Mesenchymal stem cell (in vitro differentiated cells and primary cell): Measurements from ENCODE around the gene TNS2.

ENCODE experiments used
- DNase-seq: peaks from one replicate; pipeline ENCODE4 v3.0.0-alpha.2; 2013
- H2AFZ ChIP-seq: one replicate; pipeline ENCODE4 v1.6.1; 2013; ENCODE audit warnings: low read depth, mild to moderate bottlenecking, control low read depth, inconsistent platforms, low read length, moderate library complexity
- H2AK5ac ChIP-seq: 2 replicates; pipeline ENCODE4 v1.6.1; 2013; ENCODE audit warnings: low read length, moderate library complexity, mild to moderate bottlenecking, inconsistent platforms; ENCODE audit not compliant: severe bottlenecking
- H2BK120ac ChIP-seq: one replicate; pipeline ENCODE4 v1.6.1; 2013; ENCODE audit warnings: low read depth, mild to moderate bottlenecking, inconsistent platforms, low read length, moderate library complexity
- H2BK12ac ChIP-seq, 2 experiments: one replicate each; pipeline ENCODE4 v1.6.1; 2013; ENCODE audit warnings: inconsistent platforms in 2 of 2, low read length in 2 of 2, mild to moderate bottlenecking in 2 of 2, moderate library complexity in 2 of 2, control low read depth in 1 of 2
- H2BK15ac ChIP-seq: one replicate; pipeline ENCODE4 v1.6.1; 2013; ENCODE audit warnings: mild to moderate bottlenecking, low read depth, inconsistent platforms; ENCODE audit not compliant: poor library complexity, severe bottlenecking
- H2BK5ac ChIP-seq: 2 replicates; pipeline ENCODE4 v1.6.1; 2013; ENCODE audit warnings: low read depth, mild to moderate bottlenecking, low read length, control low read depth, inconsistent platforms; ENCODE audit not compliant: poor library complexity, severe bottlenecking
- H3K14ac ChIP-seq, 2 experiments: one replicate each; pipeline ENCODE4 v1.6.1; 2013; ENCODE audit warnings: inconsistent platforms in 2 of 2, low read length in 2 of 2, control low read depth in 1 of 2, mild to moderate bottlenecking in 1 of 2, moderate library complexity in 1 of 2
- H3K18ac ChIP-seq, 2 experiments: one replicate each; pipeline ENCODE4 v1.6.1; 2013; ENCODE audit warnings: inconsistent platforms in 2 of 2, low read length in 2 of 2, control low read depth in 1 of 2, low read depth in 1 of 2, mild to moderate bottlenecking in 1 of 2
- H3K23ac ChIP-seq, 2 experiments: one replicate each; pipeline ENCODE4 v1.6.1; 2013; ENCODE audit warnings: inconsistent platforms in 2 of 2, low read length in 2 of 2, mild to moderate bottlenecking in 2 of 2, moderate library complexity in 2 of 2, control low read depth in 1 of 2
- H3K27ac ChIP-seq: 2 replicates; pipeline ENCODE4 v1.5.1; 2013; ENCODE audit warnings: mild to moderate bottlenecking, moderate library complexity, low read length, control low read depth, inconsistent platforms; ENCODE audit not compliant: poor library complexity, severe bottlenecking
- H3K27me3 ChIP-seq, 2 experiments: 2 replicates each; pipeline versions ENCODE4 v1.6.1 to v1.7.0; 2013; ENCODE audit warnings: low read length in 2 of 2, mild to moderate bottlenecking in 2 of 2, moderate library complexity in 2 of 2, control low read depth in 1 of 2, inconsistent platforms in 1 of 2; ENCODE audit not compliant: control insufficient read depth in 1 of 2, insufficient read depth in 1 of 2
- H3K36me3 ChIP-seq, 2 experiments: 2 replicates each; pipeline versions ENCODE4 v1.6.1 to v1.7.0; 2013; ENCODE audit warnings: low read length in 2 of 2, control low read depth in 1 of 2, inconsistent platforms in 1 of 2, low read depth in 1 of 2, mild to moderate bottlenecking in 1 of 2; ENCODE audit not compliant: insufficient read depth in 2 of 2, control insufficient read depth in 1 of 2
- H3K4ac ChIP-seq, 2 experiments: one replicate each; pipeline ENCODE4 v1.6.1; 2013; ENCODE audit warnings: inconsistent platforms in 2 of 2, low read length in 2 of 2, mild to moderate bottlenecking in 2 of 2, moderate library complexity in 2 of 2, control low read depth in 1 of 2, low read depth in 1 of 2
- H3K4me1 ChIP-seq: 2 replicates; pipeline ENCODE4 v1.6.1; 2013; ENCODE audit warnings: low read depth, low read length, control low read depth; ENCODE audit not compliant: control insufficient read depth, insufficient read depth
- H3K4me2 ChIP-seq: 2 replicates; pipeline ENCODE4 v1.6.1; 2013; ENCODE audit warnings: low read length, mild to moderate bottlenecking, inconsistent platforms; ENCODE audit not compliant: poor library complexity, severe bottlenecking
- H3K4me3 ChIP-seq, 2 experiments: 2 replicates each; pipeline versions ENCODE4 v1.5.1 to v1.7.0; 2013; ENCODE audit warnings: low read length in 2 of 2, mild to moderate bottlenecking in 2 of 2, control low read depth in 1 of 2, low read depth in 1 of 2; ENCODE audit not compliant: insufficient read depth in 1 of 2
- H3K79me1 ChIP-seq: replicated peaks from 2 replicates; pipeline ENCODE4 v1.6.1; 2013; ENCODE audit warnings: mild to moderate bottlenecking, control low read depth, low read length, inconsistent platforms; ENCODE audit not compliant: poor library complexity, severe bottlenecking
- H3K9ac ChIP-seq: 2 replicates; pipeline ENCODE4 v1.7.0; 2013; ENCODE audit warnings: mild to moderate bottlenecking, low read length, moderate library complexity
- H3K9me3 ChIP-seq: 2 replicates; pipeline ENCODE4 v1.7.0; 2013; ENCODE audit warnings: mild to moderate bottlenecking, low read length; ENCODE audit not compliant: control insufficient read depth
- H4K8ac ChIP-seq: one replicate; pipeline ENCODE4 v1.6.1; 2013; ENCODE audit warnings: inconsistent platforms, mild to moderate bottlenecking, low read length, moderate library complexity
- H4K91ac ChIP-seq: one replicate; pipeline ENCODE4 v1.6.1; 2013; ENCODE audit warnings: mild to moderate bottlenecking, low read length, inconsistent platforms
- WGBS: methylation state at CpG from one replicate; pipeline ENCODE4 v1.1.7; 2013; ENCODE audit warnings: mixed read lengths; 5-methylcytosine and 5-hydroxymethylcytosine counted together

The TNS2 gene

DNA sequence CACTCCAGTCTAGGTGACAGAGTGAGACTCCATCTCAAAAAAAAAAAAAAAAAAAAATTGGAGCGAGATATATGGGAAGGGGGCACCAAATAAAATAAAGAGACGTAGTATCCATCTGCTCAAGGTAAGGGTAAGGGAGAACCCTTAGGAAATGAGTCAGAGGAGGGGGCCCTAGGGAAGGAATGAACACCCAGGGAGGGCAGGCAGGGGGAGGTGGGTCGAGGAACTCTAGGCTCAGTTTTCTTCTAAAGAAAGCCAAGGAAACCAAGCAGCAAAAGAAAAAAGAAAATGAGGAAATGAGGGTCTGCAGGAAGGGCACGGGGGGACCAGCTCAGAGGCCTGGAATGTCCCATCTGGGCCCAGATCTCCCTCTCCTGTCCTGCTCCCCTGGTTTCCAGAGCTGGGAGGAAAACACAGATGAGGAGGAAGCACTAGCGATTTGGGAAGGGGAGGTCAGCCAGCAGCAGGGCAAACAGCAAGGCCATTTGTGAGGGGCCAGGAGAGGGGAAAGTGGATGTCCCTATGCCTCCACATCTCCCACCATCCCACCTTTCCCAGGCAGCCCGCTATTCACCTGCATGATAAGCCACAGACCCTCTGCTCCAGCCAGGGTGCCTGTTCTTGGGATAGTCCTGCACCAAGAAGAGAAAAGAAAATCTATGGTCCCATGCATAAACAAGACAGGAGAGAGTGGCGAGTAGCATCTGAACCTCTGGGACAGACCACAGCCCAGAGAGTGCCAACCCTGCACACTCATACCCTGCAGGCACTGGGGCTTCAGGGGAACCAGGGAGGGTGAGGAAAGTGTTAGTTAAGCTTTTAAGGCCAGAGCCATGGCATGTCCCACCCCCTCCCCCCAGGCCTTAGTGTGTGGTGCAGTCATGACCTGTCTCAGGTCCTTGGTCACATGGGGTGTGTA, 17.5 kb downstream of the TNS2 start:
- H3K27me3 ChIP-seq: no peaks in the 10 kb centered on the region
- H3K14ac ChIP-seq: peak overlapping the region in 1 of 2 experiments; percentile 29
- peaks cover 38 to 71% of the 10 kb centered on the region in 2 experiments for H3K36me3 ChIP-seq
- no peak overlapping the region for H3K4me3 ChIP-seq
- no peak overlapping the region for H2BK5ac ChIP-seq
- H3K79me1 ChIP-seq: peaks cover 8% of the 10 kb centered on the region
- 61% methylated on average over 6 of the region's 7 CpGs for WGBS
- H3K23ac ChIP-seq: no peak overlapping the region
- H3K9ac ChIP-seq: peak overlapping the region; percentile 48
- no peak overlapping the region for H2AFZ ChIP-seq
- no peak overlapping the region for H2BK15ac ChIP-seq
- no peak overlapping the region for H2AK5ac ChIP-seq
- H4K91ac ChIP-seq: no peak overlapping the region
- no peak for DNase-seq
- peak overlapping the region in 1 of 2 experiments; percentile 18 for H3K4ac ChIP-seq
- no peaks in the 10 kb centered on the region for H3K9me3 ChIP-seq
- H2BK12ac ChIP-seq: no peak overlapping the region
- peak overlapping the region in 1 of 2 experiments; percentile 23 for H3K18ac ChIP-seq
- H3K4me2 ChIP-seq: no peak overlapping the region
- H4K8ac ChIP-seq: peak overlapping the region; percentile 28
- no peak overlapping the region for H2BK120ac ChIP-seq
- no peak overlapping the region for H3K27ac ChIP-seq
- peaks cover 29% of the 10 kb centered on the region for H3K4me1 ChIP-seq

DNA sequence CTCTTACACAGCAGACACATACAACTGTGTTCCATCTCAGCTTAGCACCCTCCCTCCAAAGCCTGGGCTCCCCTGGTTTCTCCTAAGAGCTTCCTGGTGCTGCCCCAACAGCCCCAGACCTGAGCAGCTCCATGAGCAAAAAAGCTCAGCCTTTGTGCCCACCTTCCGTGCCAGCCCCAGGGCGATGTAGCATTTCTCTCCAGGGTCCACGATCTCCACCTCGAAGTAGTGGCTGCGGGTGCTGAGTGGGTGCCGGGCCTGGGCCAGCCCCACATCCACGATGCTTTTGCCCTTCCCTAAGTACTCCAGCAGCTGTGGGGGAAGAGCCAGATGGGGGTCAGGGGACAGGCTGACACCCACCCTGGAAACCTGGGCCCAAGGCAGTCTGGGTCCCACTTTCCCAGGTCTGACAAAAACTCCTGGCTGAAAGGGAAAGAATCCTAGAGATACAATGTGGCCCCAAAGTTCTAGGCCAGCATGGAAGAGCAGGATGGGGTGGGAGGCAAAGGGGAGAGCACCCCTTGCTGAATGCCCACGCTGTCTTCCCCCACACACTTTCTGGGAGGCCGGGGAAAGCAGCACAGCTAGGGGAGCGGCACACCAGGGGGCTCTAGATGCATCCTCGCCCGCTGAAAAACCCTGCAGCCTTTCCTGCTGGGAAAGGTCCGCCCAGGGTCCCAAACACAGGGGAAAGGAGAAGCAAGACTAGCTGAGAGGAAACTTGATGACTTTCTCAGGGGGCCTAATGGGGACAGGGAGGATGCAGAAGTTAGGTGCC, 18.3 kb downstream of the TNS2 start:
- H3K27me3 ChIP-seq: no peaks in the 10 kb centered on the region
- H2BK15ac ChIP-seq: no peak overlapping the region
- H2BK12ac ChIP-seq: no peak overlapping the region
- no peak overlapping the region for H4K91ac ChIP-seq
- H3K9me3 ChIP-seq: no peaks in the 10 kb centered on the region
- no peak overlapping the region for H4K8ac ChIP-seq
- no peak overlapping the region for H3K23ac ChIP-seq
- no peak overlapping the region for H3K4me3 ChIP-seq
- H3K14ac ChIP-seq: no peak overlapping the region
- peaks cover 37 to 69% of the 10 kb centered on the region in 2 experiments for H3K36me3 ChIP-seq
- H3K9ac ChIP-seq: peak overlapping the region; percentile 48
- no peak overlapping the region for H3K27ac ChIP-seq
- no peak overlapping the region for H2AFZ ChIP-seq
- no peak overlapping the region for H2BK5ac ChIP-seq
- WGBS: 92% methylated on average over 13 of the region's 13 CpGs
- no peak overlapping the region for H3K4ac ChIP-seq
- no peak overlapping the region for H3K4me2 ChIP-seq
- DNase-seq: no peak
- H3K4me1 ChIP-seq: peaks cover 29% of the 10 kb centered on the region
- no peak overlapping the region for H3K18ac ChIP-seq
- no peak overlapping the region for H2BK120ac ChIP-seq
- peaks cover 12% of the 10 kb centered on the region for H3K79me1 ChIP-seq
- no peak overlapping the region for H2AK5ac ChIP-seq

DNA sequence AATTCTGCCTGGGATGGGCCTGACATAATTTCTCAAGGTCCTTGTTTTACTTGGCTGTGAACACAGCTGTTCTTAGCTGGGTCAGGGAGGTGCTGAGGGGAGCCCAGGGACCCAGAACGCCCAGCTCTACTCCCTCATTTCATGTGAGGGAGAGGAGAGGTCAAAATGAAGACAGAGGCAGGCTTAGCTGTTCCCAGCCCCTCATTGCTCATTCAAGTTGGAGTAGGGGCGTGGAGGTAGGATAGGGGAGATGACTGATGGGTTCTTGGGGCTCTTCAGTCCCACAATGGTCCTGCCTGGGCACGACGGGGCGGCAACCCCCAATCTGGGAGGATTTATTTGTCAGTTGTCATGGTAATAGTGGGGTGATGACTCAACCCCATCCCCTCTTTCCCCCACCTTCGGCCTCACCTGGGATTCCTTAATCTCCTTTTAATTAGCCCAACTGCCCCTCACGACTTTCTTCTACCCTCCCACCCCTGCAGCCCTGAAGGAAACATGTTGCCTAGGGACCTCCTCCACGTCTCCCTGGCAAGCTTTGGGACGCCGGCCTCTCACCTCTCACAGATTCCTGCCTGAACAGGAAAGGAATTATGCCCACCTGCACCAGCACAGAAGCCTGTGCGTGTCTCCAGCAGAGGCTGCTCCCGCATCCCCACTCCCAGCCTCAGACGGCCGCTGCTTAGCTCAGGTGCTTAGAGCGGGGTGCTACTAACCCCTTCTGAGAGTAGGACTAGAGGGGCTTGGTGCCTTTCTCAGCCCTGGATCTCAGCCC, 19.1 kb downstream of the TNS2 start:
- Histone ChIP-seq H2BK12ac (no peak overlapping the region), H4K8ac (no peak overlapping the region), H4K91ac (no peak overlapping the region), H3K23ac (peak overlapping the region in 1 of 2 experiments; percentile 4), H2AFZ (no peak overlapping the region), H3K79me1 (peaks cover 14% of the 10 kb centered on the region), H3K27ac (no peak overlapping the region), H3K4me3 (no peak overlapping the region), H2AK5ac (no peak overlapping the region), H3K14ac (no peak overlapping the region), H2BK15ac (no peak overlapping the region), H2BK120ac (no peak overlapping the region), H3K4ac (no peak overlapping the region), H3K18ac (no peak overlapping the region), H3K9ac (peak overlapping the region; percentile 48), H3K4me1 (peaks cover 25% of the 10 kb centered on the region), H3K9me3 (no peaks in the 10 kb centered on the region), H3K27me3 (no peaks in the 10 kb centered on the region), H2BK5ac (no peak overlapping the region), H3K4me2 (no peak overlapping the region), H3K36me3 (peaks cover 33 to 65% of the 10 kb centered on the region in 2 experiments)
- DNase-seq: no peak
- WGBS: 87% methylated on average over 12 of the region's 15 CpGs
